RKO (cell line): ENCODE results near the gene MUC6.

Source experiments
- DNase-seq: peaks from one replicate; pipeline ENCODE4 v3.0.0-alpha.2; 2016; ENCODE audit warnings: low spot score

The MUC6 gene

GRCh38 chr11:1037506-1038055 lies 1.1 kb upstream of the MUC6 start:
- DNase-seq, result no peak

- no peak for DNase-seq
Measured at GRCh38 chr11:1036931-1037330, 413 bp upstream of the MUC6 start.

- no peak for DNase-seq
Measured at GRCh38 chr11:1035577-1036283, 788 bp downstream of the MUC6 start.

GRCh38 chr11:1034456-1035295 lies 1.8 kb downstream of the MUC6 start:
- DNase-seq, result no peak

GRCh38 chr11:1034001-1034400 lies 2.5 kb downstream of the MUC6 start:
- no peak for DNase-seq

- DNase-seq, result no peak
Measured at GRCh38 chr11:1033016-1033798, 3.3 kb downstream of the MUC6 start.

GRCh38 chr11:1032310-1032891 lies 4.1 kb downstream of the MUC6 start:
- DNase-seq, result no peak

GRCh38 chr11:1031121-1031899 lies 5.2 kb downstream of the MUC6 start:
- no peak for DNase-seq

- no peak for DNase-seq
Measured at GRCh38 chr11:1030556-1030955, 6.0 kb downstream of the MUC6 start.

GRCh38 chr11:1030086-1030485 lies 6.4 kb downstream of the MUC6 start:
- DNase-seq, result no peak

- DNase-seq, result no peak
Measured at GRCh38 chr11:1029654-1030053, 6.9 kb downstream of the MUC6 start.

GRCh38 chr11:1029051-1029450 lies 7.5 kb downstream of the MUC6 start:
- no peak for DNase-seq

GRCh38 chr11:1028616-1029015 lies 7.9 kb downstream of the MUC6 start:
- no peak for DNase-seq

GRCh38 chr11:1028291-1028540 lies 8.3 kb downstream of the MUC6 start:
- no peak for DNase-seq

- no peak for DNase-seq
Measured at GRCh38 chr11:1027483-1028290, 8.8 kb downstream of the MUC6 start.

GRCh38 chr11:1026641-1027482 lies 9.7 kb downstream of the MUC6 start:
- no peak for DNase-seq

GRCh38 chr11:1026163-1026450 lies 10.4 kb downstream of the MUC6 start:
- DNase-seq, result no peak

- no peak for DNase-seq
Measured at GRCh38 chr11:1025410-1026162, 10.9 kb downstream of the MUC6 start.
